T-helper 1 cell treated with Interleukin-12 subunit alpha and Interleukin-12 subunit beta and Interleukin-4 antibody, amounts not matched to agents 30 ng/mL and 1 ng/mL, for 36 hours (primary cell): ENCODE data around the gene PSD4. TPM values are rescaled to one million over a fixed set of nuclear protein-coding genes. Genes with fewer than 3 reads are reported as not detected.

ENCODE experiments used
- intact Hi-C: fragments of 100-400 bp; cut with micrococcal nuclease; formaldehyde crosslinking; loops from one replicate; pipeline ENCODE4 v1.15.1; 2024
- total RNA-seq: library from RNA; stranded (reverse); gene quantifications from 2 replicates; pipeline ENCODE4 v1.2.3, GENCODE V29; 2022

Gene PSD4
- total RNA-seq, 1 donor from 2014 or later, result 334 TPM

DNA sequence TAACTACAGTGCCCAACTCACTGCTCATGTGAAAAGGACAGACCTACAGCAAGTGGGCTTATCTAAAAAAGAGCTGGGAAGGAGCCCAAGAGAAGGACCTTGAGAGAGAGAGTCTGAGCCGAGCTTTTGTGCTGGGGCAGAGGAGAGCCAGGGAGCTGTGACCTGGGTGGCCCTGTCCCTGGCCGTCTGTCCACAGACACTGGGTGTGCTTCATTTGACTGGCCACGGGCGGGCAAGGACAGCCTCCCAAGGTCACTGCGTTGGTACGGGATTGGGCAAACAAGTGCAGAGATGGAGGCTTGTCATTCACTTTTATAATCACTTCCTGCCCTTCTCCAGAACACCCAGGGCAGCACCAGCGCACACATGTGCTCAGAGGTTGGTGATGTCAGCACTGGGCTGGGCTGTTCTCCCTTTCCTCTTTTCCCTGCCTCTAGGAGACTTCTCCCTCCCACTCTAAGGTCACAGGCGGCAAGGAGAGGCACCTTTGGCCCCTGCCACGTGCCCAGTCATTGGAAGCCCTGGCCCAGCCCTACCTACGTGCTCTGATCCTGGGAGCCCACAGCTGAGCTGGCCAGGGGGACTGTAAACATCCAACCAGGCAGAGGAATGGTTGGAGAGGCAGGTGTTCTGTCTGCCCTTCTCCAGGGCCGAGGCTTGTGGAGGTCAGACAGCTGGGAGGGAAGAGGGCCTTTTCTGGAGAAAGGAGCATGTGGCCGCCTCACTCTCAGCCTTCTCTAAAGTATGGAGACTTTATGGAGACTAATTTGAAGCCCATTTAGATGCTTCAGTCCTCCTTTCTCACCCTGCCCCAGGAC, 6.4 kb upstream of the PSD4 start:
- intact Hi-C loops, result loop anchor here (1.0 to 5.0 kb wide), 3 partner anchors 9 to 405 kb away; partner anchors contain the start of gene CKAP2L

DNA sequence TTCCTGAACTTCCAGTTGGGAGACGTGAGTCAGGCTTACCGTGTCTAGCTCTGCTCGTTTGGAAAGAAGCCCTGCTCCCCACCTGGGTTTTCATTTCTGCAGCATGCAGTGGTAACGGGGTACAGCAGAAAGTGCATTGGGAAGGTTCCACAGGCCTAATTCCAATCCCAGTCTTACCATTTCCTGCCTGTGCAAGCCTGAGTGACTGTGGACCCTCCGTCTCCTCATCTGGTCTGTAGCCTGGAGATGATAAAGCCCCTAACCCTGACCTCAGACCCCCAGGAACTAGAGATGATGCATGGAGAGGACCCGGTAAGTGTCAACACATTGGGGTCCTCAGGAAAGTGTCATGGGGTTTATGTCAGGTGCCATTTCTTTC, 5.8 kb upstream of the PSD4 start:
- intact Hi-C loops, result loop anchor here (1.0 to 5.0 kb wide), 3 partner anchors 8 to 406 kb away; partner anchors contain the start of gene CKAP2L

- intact Hi-C loops, result loop anchor here (5.0 kb wide), 1 partner anchor 407 kb away; the partner anchor contains the start of gene CKAP2L
Observed at GRCh38 chr2:113169002-113169530, 4.7 kb upstream of the PSD4 start.

- intact Hi-C loops, result loop anchor here (5.0 kb wide), 1 partner anchor 407 kb away; the partner anchor contains the start of gene CKAP2L
Observed at GRCh38 chr2:113169586-113169985, 4.2 kb upstream of the PSD4 start.

DNA sequence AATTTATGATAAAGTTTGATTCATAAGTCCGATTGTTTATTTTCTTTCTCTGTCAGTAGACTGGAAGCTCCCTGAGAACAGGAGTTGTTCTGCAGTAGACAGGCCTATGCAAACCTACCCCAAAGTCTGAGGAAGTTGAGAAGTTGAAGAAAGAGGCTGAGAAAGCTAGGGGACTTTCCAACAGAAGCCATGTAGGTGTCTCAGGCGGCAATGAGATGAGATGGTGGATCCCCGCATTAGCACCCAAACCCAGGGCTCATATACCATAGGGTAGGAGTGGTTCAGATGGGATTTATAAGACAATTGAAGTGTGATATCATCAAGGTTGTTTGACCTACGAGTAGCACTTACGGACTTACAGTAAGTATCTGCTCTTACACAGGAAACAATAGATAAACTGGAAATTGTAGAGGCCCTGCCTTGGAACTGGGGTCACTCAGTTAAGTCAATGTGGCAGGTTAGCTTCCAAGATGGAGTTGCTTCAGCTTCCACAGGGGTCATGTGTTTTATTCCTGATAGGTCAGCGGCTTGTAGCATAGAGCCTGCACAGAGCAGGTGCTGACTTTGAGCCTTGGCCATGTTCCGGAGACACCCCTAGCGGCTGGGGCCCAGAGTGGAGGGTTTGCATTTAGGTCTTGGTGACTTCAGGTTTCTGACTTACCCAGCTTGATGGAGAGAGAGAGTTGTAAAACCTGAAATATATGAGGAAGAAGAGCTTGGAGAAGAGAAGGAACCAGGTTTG, 2.3 kb upstream of the PSD4 start:
- intact Hi-C loops, result loop anchor here (2.0 to 10.0 kb wide), 4 partner anchors 521 to 1117 kb away; partner anchors contain the start of genes TMEM87B and TTL

DNA sequence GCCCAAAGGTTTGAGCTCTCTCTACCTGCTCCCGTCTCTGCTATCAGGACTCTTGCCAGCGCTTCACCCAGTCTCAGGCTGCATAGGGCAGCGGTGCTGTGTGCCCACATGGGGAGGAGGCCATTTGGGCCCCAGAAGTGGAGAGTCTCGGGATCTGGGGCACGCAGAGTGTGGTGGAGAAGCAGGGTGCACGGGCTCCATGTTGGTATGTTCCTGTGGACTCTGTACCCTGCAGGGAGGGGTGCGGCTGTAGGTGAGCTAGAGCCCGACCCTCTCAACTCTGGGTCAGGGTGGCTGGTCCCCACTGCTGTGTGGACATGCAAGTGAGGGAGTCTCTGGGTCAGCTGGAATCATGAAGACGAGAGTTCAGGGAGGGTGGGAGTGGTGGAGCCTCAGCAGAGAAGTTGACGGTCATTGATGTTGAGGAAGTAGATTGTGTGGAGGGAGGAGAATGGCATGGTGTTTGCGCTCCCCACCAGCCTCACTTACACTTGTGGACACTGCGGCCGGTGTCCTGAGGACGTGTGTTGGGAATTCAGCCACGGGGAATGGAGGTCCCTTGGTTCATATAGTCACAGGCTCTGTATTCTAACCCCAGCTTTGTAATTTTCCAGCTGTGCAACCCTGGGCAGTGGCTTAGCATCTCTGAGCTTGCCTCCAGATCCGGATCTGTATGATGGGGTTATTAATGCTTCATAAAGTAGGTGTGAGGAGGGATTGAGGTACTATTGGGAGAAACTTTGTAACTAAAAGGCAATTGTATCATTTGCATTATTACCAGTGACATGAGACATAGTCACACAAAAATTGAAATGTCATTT, 840 bp upstream of the PSD4 start:
- intact Hi-C loops, result loop anchor here (1.0 to 10.0 kb wide), 7 partner anchors 16 to 1118 kb away; partner anchors contain the start of genes TMEM87B and TTL

DNA sequence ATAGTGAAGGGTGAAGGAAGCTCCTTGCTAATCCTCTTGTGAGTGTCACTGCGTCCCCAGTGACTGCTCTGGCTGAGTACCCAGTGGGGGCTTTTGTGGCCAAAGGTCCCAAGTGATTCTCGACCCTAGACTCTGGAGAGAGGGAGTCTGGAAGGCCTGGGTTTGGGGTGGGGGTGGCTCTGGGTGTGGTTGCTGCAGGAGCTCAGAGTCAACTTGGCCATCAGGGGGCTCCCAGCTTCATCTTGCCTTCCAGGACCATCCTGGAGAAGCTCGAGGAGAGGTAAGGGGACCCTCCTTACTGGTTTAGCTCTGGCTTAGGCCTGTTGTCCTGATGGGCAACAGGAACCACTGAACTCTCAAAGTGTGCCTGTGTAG, 592 bp downstream of the PSD4 start:
- intact Hi-C loops, result loop anchor here (1.0 to 10.0 kb wide), 7 partner anchors 25 to 1120 kb away; partner anchors contain the start of genes TMEM87B and TTL

- intact Hi-C loops, result loop anchor here (1.0 to 10.0 kb wide), 5 partner anchors 37 to 1120 kb away; partner anchors contain the start of gene TMEM87B
Observed at GRCh38 chr2:113175042-113175628, 1.4 kb downstream of the PSD4 start.

GRCh38 chr2:113175736-113176695, 2.2 kb downstream of the PSD4 start:
- intact Hi-C loops, result loop anchor here (1.0 to 10.0 kb wide), 6 partner anchors 9 to 1121 kb away; partner anchors contain the start of gene TMEM87B

DNA sequence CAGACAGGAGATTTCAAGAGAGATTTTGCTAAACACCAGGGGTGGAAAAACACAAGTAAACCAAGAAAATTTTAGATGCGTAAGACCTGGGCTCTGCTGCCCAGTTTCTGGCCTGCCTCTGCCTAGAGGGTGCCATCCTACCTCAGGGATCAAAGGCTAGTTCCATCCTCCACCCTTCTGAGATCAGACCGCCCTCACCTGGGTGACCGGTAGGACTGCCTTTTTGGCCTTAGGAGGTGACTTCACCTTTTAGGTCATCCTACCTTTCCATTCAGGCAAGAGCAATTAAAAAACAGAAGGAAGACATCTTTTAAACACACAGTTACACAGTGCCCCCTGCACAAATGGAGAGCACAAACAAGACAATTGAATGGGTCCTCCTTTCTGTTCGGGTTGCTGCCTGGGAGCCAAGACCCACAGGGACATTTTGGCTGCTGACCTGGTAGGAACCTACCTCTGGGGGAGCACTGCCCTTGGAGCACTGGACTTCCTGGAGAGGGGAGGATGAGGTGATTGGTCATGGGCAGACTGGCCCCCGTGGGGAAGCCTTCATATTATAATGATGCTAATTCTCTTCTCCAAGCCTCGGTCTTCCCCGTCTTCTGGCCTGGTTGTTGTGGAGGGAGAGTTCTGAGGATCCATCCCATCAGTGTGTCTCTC, 3.1 kb downstream of the PSD4 start:
- intact Hi-C loops, result loop anchor here (1.0 to 10.0 kb wide), 2 partner anchors 10 to 1122 kb away; partner anchors contain the start of gene TMEM87B

DNA sequence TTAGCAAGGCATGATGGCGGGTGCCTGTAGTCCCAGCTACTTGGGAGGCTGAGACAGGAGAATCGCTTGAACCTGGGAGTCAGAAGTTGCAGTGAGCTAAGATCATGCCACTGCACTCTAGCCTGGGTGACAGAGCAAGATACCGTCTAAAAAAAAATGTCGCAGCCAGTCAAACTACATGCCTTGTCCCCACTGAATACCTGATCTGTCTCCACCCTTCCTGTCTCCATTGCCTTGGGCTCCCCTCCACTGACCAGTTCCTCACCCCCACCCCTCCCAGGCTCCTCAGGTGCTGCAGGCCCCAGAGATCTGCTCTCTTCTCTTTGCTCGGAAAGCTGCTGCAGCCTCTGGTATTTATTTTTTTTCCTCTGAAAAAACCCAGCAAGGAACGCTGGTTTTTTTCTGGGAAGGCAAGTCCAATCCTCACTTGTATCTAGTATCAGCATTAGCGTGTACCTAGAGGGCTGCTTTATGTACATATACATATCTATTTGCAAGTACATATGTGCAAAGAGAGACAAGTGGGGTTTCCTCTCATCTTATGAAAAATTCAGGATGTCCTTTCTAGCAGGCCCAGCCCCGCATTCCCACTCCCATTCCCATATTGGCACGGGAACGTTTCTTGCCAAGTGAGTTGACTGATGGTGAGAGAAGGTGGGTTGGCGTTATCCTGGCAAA, 4.4 kb downstream of the PSD4 start:
- intact Hi-C loops, result loop anchor here (10.0 kb wide), 1 partner anchor 1123 kb away; the partner anchor contains the start of gene TMEM87B

GRCh38 chr2:113178891-113179290, 5.1 kb downstream of the PSD4 start:
- intact Hi-C loops, result loop anchor here (10.0 kb wide), 1 partner anchor 1124 kb away; the partner anchor contains the start of gene TMEM87B

GRCh38 chr2:113179446-113180045, 5.8 kb downstream of the PSD4 start:
- intact Hi-C loops, result loop anchor here (10.0 kb wide), 1 partner anchor 1125 kb away; the partner anchor contains the start of gene TMEM87B

- intact Hi-C loops, result no loop called here
Observed at GRCh38 chr2:113180131-113180946, 6.6 kb downstream of the PSD4 start.

DNA sequence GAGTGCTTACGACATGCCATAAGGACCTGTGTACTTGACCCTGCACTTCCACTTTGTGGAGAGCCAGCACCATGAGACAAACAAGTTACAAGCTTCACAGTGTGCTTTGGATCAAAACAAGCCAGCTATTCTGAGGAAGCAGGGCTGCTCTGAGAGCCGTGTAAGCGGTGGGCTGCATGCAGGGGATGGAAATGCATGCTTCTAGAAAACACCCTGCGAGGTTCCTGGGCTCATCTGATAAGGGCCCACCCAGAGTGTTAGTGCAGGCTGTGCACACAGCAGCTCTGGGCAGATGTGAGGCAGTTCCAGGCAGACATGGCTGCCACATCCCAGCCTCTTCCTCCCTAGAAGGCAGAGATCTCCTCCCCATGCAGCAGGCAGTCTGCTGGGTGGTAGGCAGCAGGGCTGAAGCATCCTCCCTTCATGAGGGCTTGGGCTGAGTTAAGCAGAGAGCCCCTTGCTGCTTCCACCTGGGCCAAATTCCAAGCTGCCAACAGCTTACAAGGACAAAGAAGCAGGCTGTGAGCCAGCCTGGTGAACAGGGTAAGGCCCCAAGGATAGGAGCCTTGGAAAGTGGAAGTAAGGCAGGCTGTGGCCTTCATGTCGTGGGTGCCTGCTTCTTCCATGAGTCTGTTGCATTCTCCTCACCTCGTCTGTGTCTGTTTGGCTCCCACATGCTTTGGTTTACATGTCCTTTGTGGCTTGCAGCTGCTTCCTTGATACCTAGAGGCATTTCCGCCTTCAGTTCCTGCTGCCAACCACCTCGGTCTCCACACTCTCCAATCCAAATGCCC, 7.7 kb downstream of the PSD4 start:
- intact Hi-C loops, result loop anchor here (1.0 kb wide), 1 partner anchor 43 kb away; no protein-coding TSS in a partner anchor
